ENCODE data around the gene SPIRE1. TPM values are rescaled to one million over a fixed set of nuclear protein-coding genes. Genes with fewer than 3 reads are reported as not detected.
A peak's percentile ranks its signal among the peaks of the same experiment; 100 is the strongest.

The SPIRE1 gene
- total RNA-seq, 4 donors from 2014 or later, result 37.4 to 50.8 (median 43.0) TPM

GRCh38 chr18:12686100-12686499 lies 28.2 kb upstream of the SPIRE1 start:
- no peak for TF ChIP-seq EP300 (IDR thresholded peaks at IDR 0.05)
- no peak for TF ChIP-seq POLR2AphosphoS5 (IDR thresholded peaks at IDR 0.05)
- no peak for TF ChIP-seq POLR2A (IDR thresholded peaks at IDR 0.05)
- TF ChIP-seq CTCF (IDR thresholded peaks at IDR 0.05), result no peak
- no peak for ATAC-seq
- no peak overlapping the region for H3K27ac ChIP-seq
- H3K27me3 ChIP-seq, result no peaks in the 10 kb centered on the region
- no peaks in the 10 kb centered on the region for H3K4me1 ChIP-seq
- peaks cover 0 to 58% of the 10 kb centered on the region in 2 donors for H3K36me3 ChIP-seq
- no peak overlapping the region for H3K4me3 ChIP-seq
- no peaks in the 10 kb centered on the region for H3K9me3 ChIP-seq
- 76 to 87% methylated on average over 3 of the region's 3 CpGs for WGBS, 2 donors (ENCODE audit: low coverage in 1 of 2)

- no peak for TF ChIP-seq EP300 (IDR thresholded peaks at IDR 0.05)
- TF ChIP-seq POLR2AphosphoS5 (IDR thresholded peaks at IDR 0.05), result peak; percentile 60
- no peak for TF ChIP-seq CTCF (IDR thresholded peaks at IDR 0.05)
- peak in 1 of 2 donors; percentile 30 for TF ChIP-seq POLR2A (IDR thresholded peaks at IDR 0.05)
- Histone ChIP-seq H3K4me3 (peak overlapping the region in 1 of 2 donors; percentile 20), H3K27ac (peak overlapping the region; percentile 43 to 77 (median 72)), H3K4me1 (peaks cover 0 to 13% (median 0%) of the 10 kb centered on the region in 3 donors), H3K36me3 (peaks cover 0 to 81% of the 10 kb centered on the region in 2 donors), H3K9me3 (no peaks in the 10 kb centered on the region), H3K27me3 (no peaks in the 10 kb centered on the region)
- WGBS, 2 donors (ENCODE audit: low coverage in 1 of 2), result 5 to 33% methylated on average over 8 of the region's 8 CpGs
- ATAC-seq, result peak; percentile 90
Measured at GRCh38 chr18:12679183-12679786, 21.4 kb upstream of the SPIRE1 start.

GRCh38 chr18:12668041-12668440 lies 10.1 kb upstream of the SPIRE1 start:
- no peak overlapping the region for H3K4me3 ChIP-seq
- peaks cover 0 to 44% of the 10 kb centered on the region in 2 donors for H3K36me3 ChIP-seq
- H3K27me3 ChIP-seq, result no peaks in the 10 kb centered on the region
- no peaks in the 10 kb centered on the region for H3K4me1 ChIP-seq
- H3K27ac ChIP-seq, result no peak overlapping the region
- TF ChIP-seq POLR2A (IDR thresholded peaks at IDR 0.05) (no peak), EP300 (IDR thresholded peaks at IDR 0.05) (no peak), CTCF (IDR thresholded peaks at IDR 0.05) (no peak), POLR2AphosphoS5 (IDR thresholded peaks at IDR 0.05) (no peak)
- H3K9me3 ChIP-seq, result no peaks in the 10 kb centered on the region
- WGBS, 2 donors (ENCODE audit: low coverage in 1 of 2), result 80 to 92% methylated on average over 2 to 4 of the region's 5 CpGs
- ATAC-seq, result no peak

GRCh38 chr18:12659904-12660605 lies 2.1 kb upstream of the SPIRE1 start:
- TF ChIP-seq CTCF (IDR thresholded peaks at IDR 0.05), result peak; percentile 88 to 94 (median 93)
- no peak for TF ChIP-seq EP300 (IDR thresholded peaks at IDR 0.05)
- peak overlapping the region in 1 of 4 donors; percentile 98 for H3K27ac ChIP-seq
- peaks cover 0 to 9% of the 10 kb centered on the region in 2 donors for H3K36me3 ChIP-seq
- H3K4me1 ChIP-seq, result peaks cover 0 to 34% (median 0%) of the 10 kb centered on the region in 3 donors
- no peak overlapping the region for H3K4me3 ChIP-seq
- WGBS, 2 donors (ENCODE audit: low coverage in 1 of 2), result 79% methylated on average over 8 of the region's 9 CpGs; no CpG with 5 or more reads in 1 of the 2 donors
- no peaks in the 10 kb centered on the region for H3K27me3 ChIP-seq
- H3K9me3 ChIP-seq, result no peaks in the 10 kb centered on the region
- ATAC-seq, result no peak
